Measurements from ENCODE around the gene DCLK3.

The DCLK3 gene

DNA sequence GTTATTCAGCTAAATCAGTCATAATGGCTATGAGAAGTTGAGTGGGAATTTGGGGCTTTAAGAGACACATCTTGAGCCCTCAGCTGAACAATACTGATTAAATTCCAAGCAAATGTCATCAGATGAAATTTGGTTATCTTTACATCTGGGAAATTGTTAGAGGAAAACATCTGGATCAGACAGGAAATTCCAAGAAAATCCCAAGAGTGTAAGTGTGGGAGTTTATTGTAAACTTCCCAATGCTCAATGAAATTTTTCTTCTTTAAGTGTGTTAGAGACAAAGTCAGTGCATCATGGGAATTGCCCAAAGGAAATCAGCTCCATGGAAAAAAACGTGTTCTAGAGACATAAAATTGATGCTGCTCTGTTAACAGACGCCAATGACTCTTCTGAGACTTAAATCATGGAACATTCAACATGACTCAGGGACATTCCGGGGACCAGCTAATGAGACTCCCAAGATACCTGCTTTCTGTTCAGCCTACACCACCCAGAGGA, 19.8 kb upstream of the DCLK3 start:
- TF ChIP-seq, protein P1, sequence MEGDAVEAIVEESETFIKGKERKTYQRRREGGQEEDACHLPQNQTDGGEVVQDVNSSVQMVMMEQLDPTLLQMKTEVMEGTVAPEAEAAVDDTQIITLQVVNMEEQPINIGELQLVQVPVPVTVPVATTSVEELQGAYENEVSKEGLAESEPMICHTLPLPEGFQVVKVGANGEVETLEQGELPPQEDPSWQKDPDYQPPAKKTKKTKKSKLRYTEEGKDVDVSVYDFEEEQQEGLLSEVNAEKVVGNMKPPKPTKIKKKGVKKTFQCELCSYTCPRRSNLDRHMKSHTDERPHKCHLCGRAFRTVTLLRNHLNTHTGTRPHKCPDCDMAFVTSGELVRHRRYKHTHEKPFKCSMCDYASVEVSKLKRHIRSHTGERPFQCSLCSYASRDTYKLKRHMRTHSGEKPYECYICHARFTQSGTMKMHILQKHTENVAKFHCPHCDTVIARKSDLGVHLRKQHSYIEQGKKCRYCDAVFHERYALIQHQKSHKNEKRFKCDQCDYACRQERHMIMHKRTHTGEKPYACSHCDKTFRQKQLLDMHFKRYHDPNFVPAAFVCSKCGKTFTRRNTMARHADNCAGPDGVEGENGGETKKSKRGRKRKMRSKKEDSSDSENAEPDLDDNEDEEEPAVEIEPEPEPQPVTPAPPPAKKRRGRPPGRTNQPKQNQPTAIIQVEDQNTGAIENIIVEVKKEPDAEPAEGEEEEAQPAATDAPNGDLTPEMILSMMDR (IDR thresholded peaks at IDR 0.05) = no peak

DNA sequence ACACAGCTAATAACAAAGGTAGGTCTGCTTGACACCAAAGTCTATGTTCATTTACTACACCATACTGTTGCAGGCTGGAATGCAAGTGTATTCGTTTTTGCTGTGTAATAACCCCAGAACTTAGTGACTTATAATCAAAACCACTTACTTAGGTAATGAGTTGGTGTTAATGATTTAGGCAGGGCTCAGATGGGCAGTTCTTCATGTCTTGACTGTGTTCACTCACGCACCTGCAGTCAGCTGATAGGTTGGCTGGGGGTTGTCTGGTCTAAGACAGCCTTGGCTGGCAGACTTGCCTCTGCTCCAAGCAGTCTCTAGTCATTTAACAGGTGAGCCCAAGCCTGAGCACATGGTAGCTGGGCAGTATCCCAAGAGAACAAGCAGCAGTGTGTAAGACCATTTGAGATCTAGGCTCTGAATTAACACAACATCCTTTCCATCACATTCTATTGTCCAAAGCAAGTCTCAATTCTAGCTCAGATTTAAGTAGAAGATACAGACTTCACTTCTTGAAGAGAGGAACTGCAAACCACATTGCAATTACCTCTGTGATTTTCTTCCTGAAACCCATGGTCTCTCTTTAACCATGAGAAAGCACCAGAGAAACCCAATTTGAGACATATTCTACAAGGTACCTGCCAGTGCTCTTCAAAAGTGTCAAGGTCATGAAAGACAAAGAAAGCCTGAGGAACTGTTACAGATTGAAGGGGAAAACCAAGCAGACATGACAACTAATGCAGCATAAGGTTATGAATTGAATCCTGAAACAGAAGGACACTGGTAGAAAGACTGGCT, 13.3 kb upstream of the DCLK3 start:
- TF ChIP-seq, protein P1 (IDR thresholded peaks at IDR 0.05) = no peak

DNA sequence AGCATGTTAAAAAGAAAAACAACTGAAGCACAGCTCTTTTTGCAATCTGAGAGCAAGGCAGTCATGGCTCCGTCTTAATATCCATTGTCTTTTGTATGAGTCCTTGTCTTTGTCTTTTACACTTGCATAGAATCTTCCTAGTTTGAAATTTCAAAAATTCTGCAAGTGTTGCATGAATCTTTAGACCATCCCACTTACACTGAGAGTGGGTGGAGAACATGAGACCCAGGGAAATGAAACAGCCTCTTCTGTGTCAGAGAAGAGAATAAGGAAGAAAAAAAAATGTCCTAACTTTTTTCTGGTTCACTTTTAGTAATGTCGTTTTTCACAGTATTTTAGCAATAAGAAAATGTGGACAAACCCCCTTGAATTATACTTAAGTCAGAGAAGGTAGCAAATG, 12.1 kb upstream of the DCLK3 start:
- TF ChIP-seq, protein P1 (IDR thresholded peaks at IDR 0.05) = no peak

DNA sequence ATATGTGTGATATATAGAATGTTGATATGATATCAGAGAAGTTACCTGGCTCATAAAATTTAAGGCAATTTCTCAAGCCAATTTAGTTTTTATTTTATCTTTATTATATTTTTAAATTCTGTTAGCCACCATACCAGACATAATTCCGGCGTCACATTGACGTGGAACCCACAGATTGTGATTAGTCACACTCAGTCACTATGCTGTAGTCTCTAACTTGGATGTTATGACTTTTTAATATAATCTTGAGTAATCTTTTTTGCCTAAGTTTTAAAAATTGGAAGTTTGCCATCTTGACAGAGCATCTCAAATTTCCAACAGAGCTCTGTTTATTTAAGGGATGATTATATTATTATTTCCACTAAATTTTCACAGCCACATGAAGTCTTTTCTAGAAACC, 9.7 kb upstream of the DCLK3 start:
- TF ChIP-seq, protein P1 (IDR thresholded peaks at IDR 0.05) = no peak

DNA sequence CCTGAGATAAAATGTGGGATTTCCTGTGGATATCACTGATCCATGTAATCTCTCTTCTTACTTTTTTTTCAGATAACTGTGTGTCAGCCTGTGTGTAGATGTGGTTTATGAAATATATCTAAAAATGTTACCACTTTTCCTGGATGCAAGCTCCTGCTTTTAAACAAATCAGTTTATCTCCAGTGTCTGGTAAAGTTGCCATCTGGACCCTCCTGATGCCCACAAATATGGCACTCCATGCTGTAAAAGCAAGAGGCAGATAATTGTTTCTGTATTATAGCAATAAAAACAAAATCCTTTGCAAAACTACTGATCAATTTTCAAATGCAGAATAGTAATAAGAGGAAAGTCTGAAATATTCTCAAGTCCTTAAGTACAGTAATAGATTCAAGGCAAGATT, 7.6 kb upstream of the DCLK3 start:
- TF ChIP-seq, protein P1 (IDR thresholded peaks at IDR 0.05) = no peak

DNA sequence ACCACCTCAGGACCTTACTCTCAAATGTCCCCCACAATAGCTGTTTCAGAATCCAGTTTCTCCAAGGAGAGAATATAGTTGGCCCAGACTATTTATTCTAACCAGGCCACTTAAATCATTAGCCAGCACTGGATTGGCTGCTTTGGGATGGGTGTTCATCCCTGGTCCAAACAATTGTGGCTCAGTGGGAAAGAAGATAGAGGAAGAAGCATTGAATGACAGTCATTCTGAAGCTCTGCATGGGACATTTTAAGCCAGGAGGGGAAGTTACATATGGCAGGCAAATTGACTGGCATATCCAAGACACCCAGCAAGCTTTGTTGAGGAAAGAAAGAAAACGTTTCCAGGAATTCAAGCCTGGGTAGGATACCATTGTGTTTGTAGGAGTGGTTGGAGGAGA, 5.6 kb upstream of the DCLK3 start:
- TF ChIP-seq, protein P1 (IDR thresholded peaks at IDR 0.05) = no peak

DNA sequence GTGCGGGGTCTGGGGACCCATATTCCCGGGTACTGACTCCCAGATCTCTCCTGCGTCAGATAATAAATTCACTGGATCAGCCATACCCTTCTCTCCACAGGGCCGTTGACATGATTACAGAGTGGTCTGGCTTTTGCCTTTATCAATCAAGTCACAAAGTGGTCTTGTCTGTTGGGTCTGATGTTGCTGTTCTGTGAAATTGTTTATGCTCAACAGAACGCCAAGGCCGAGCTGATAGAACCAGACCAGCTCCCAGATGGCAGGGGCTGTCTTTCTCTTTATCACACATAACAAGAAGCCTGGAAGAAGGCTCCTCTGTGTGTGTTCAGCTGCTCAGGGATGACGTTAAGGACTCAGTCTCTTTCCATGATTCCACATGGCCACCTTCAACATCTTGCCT, 751 bp upstream of the DCLK3 start:
- TF ChIP-seq, protein P1 (IDR thresholded peaks at IDR 0.05) = no peak

DNA sequence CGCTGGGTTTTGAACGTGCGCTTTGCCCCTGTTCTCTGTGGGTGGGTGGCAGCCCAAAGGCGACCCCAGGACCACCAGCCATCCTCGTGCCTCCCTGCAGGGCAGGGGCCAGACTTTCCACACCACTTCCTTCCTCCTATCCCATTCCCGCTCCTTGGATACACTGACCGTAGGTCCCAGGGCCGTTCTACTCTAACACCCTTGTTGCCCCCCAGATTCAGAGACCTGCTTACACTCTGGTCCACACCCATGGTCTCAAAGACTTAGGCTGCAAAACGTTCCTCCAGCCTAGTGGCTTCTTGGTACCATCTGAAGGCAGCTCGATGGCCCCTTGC, 318 bp upstream of the DCLK3 start:
- TF ChIP-seq, protein P1 (IDR thresholded peaks at IDR 0.05) = no peak
